HepG2 (cell line): ENCODE results near the gene FAM168A. TPM values are rescaled to one million over a fixed set of nuclear protein-coding genes. Genes with fewer than 3 reads are reported as not detected.

Source experiments
- EP300 ChIP-seq, 3 experiments: sonication (generic) in 1 of 3; formaldehyde crosslinking in 1 of 3; IDR thresholded peaks; 2 replicates each; pipeline versions ENCODE4 v1.5.1 to v1.6.1; 2011 to 2020; ENCODE audit warnings: low read depth in 2 of 3, low read length in 2 of 3, borderline replicate concordance in 1 of 3, improper control_type of control experiment in 1 of 3, mild to moderate bottlenecking in 1 of 3, missing genetic modification reagents in 1 of 3, moderate library complexity in 1 of 3
- MTF2 ChIP-seq: sonication (generic); formaldehyde crosslinking; IDR thresholded peaks from 2 replicates; pipeline ENCODE4 v1.5.0; 2020; ENCODE audit warnings: missing genetic modification reagents, borderline replicate concordance
- NR1H2 ChIP-seq: sonication (generic); formaldehyde crosslinking; IDR thresholded peaks from 2 replicates; pipeline ENCODE4 v1.8.1; 2022; ENCODE audit warnings: low read depth, missing genetic modification reagents, borderline replicate concordance
- PRPF4 ChIP-seq: fragments of 200-400 bp; formaldehyde crosslinking; IDR thresholded peaks from 2 replicates; pipeline ENCODE4 v1.6.1; 2016; ENCODE audit warnings: low read length, low read depth; ENCODE audit not compliant: poor library complexity, severe bottlenecking
- SCMH1 ChIP-seq: sonication (generic); formaldehyde crosslinking; IDR thresholded peaks from 2 replicates; pipeline ENCODE4 v1.9.0; 2021; ENCODE audit warnings: missing genetic modification reagents, mild to moderate bottlenecking, borderline replicate concordance
- ZNF343 ChIP-seq: sonication (generic); formaldehyde crosslinking; IDR thresholded peaks from 2 replicates; pipeline ENCODE4 v1.4.0; 2020; ENCODE audit warnings: mild to moderate bottlenecking, missing genetic modification reagents
- ZNF44 ChIP-seq: sonication (generic); formaldehyde crosslinking; IDR thresholded peaks from 2 replicates; pipeline ENCODE4 v1.5.1; 2020; ENCODE audit warnings: mild to moderate bottlenecking, missing genetic modification reagents
- ZNF713 ChIP-seq: sonication (generic); formaldehyde crosslinking; IDR thresholded peaks from 2 replicates; pipeline ENCODE4 v1.4.0; 2020; ENCODE audit warnings: mild to moderate bottlenecking, missing genetic modification reagents
- ZNF780A ChIP-seq: sonication (generic); formaldehyde crosslinking; IDR thresholded peaks from 2 replicates; pipeline ENCODE4 v1.8.0; 2022; ENCODE audit warnings: mild to moderate bottlenecking, missing genetic modification reagents, moderate library complexity
- polyA plus RNA-seq, 8 experiments: library from polyadenylated mRNA; depleted of rRNA in 3 of 8; stranded (reverse) in 7 of 8; unstranded in 1 of 8; fragments of >200 nt; fragmentation: Illumina TruSeq in 4 of 8; extraction: Trizol in 4 of 8; gene quantifications; 2 replicates each; pipeline versions ENCODE4 v1.2.1 to v1.2.3, GENCODE V29; 2011 to 2016; ENCODE audit warnings: low read depth in 4 of 8, missing spikeins in 1 of 8, mixed read lengths in 1 of 8; ENCODE audit not compliant: insufficient read depth in 1 of 8
- total RNA-seq, 5 experiments: library from RNA; depleted of rRNA; stranded (reverse); fragments of >200 nt; fragmentation: Illumina TruSeq; extraction: Trizol; gene quantifications; 2 replicates each; pipeline ENCODE4 v1.2.3, GENCODE V29; 2016; ENCODE audit warnings: low read depth in 1 of 5
- TF ChIP-seq, protein P1 (sequence below): sonication (generic); formaldehyde crosslinking; IDR thresholded peaks from 2 replicates; pipeline ENCODE4 v1.4.0; 2020; ENCODE audit warnings: missing genetic modification reagents
- TF ChIP-seq, protein P2 (sequence below): sonication (generic); formaldehyde crosslinking; IDR thresholded peaks from 2 replicates; pipeline ENCODE4 v1.8.0; 2022; ENCODE audit warnings: mild to moderate bottlenecking, missing genetic modification reagents, moderate library complexity
- TF ChIP-seq, protein P3 (sequence below): sonication (generic); IDR thresholded peaks from 2 replicates; pipeline ENCODE4 v1.6.1; 2016; ENCODE audit warnings: low read depth, borderline replicate concordance
- TF ChIP-seq, protein P4 (sequence below): sonication (generic); formaldehyde crosslinking; IDR thresholded peaks from 2 replicates; pipeline ENCODE4 v1.5.0; 2020; ENCODE audit warnings: mild to moderate bottlenecking, missing genetic modification reagents
- TF ChIP-seq, protein P5 (sequence below): sonication (generic); formaldehyde crosslinking; IDR thresholded peaks from 2 replicates; pipeline ENCODE4 v1.4.0; 2020; ENCODE audit warnings: missing genetic modification reagents
- TF ChIP-seq, protein P6 (sequence below): IDR thresholded peaks from 2 replicates; pipeline ENCODE4 v1.6.1; 2016; ENCODE audit warnings: missing biosample characterization, missing genetic modification reagents, low read depth

Gene FAM168A
- total and polyA plus RNA-seq, 2 of the 13 experiments (the other 11 are each of a cell fraction or from before 2014, with no cell fraction given): 13.9 to 15.8 TPM

DNA sequence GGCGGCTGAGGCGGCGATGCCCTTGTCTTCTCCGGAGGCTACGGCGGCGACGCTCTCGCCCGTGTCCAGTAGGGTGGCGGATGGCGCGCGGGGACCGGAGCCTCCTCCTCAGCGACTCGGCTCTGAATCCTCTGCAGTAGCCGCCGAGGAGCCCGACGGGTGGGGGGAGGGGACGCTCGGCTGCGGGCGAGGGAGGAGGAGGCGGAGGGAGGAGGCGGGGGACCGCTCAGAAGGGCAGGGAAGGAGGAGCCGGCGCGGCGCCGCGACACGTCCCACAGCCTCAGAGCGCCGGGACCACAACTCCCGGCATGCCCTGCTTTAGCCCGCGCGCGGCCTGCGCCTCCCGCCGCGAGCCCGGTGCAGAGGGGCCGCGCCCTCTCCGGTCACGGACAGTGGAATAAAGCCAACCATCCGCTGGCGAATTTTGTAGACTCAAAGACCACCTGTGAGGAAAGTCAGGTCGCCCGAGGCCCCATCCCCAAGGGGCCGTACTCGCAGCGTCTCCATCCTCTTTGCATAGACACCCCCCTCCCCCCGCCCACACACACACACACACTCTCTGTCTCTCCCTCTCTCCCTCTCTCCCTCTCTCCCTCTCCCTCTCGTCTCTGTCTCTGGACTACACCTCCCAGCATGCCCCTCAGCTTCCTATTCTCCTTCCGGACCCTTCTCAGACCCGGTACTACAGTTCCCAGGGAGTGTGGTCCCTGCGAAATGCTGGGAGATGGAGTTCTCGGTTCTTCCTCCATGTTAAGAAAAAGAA lies at the start of gene FAM168A (continued):
- TF ChIP-seq, protein P1, sequence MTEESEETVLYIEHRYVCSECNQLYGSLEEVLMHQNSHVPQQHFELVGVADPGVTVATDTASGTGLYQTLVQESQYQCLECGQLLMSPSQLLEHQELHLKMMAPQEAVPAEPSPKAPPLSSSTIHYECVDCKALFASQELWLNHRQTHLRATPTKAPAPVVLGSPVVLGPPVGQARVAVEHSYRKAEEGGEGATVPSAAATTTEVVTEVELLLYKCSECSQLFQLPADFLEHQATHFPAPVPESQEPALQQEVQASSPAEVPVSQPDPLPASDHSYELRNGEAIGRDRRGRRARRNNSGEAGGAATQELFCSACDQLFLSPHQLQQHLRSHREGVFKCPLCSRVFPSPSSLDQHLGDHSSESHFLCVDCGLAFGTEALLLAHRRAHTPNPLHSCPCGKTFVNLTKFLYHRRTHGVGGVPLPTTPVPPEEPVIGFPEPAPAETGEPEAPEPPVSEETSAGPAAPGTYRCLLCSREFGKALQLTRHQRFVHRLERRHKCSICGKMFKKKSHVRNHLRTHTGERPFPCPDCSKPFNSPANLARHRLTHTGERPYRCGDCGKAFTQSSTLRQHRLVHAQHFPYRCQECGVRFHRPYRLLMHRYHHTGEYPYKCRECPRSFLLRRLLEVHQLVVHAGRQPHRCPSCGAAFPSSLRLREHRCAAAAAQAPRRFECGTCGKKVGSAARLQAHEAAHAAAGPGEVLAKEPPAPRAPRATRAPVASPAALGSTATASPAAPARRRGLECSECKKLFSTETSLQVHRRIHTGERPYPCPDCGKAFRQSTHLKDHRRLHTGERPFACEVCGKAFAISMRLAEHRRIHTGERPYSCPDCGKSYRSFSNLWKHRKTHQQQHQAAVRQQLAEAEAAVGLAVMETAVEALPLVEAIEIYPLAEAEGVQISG (CRISPR knock-in tag): peak; percentile 92
- TF ChIP-seq, protein P2, sequence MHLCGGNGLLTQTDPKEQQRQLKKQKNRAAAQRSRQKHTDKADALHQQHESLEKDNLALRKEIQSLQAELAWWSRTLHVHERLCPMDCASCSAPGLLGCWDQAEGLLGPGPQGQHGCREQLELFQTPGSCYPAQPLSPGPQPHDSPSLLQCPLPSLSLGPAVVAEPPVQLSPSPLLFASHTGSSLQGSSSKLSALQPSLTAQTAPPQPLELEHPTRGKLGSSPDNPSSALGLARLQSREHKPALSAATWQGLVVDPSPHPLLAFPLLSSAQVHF: no peak
- TF ChIP-seq ZNF713 (CRISPR knock-in tag): no peak
- TF ChIP-seq, protein P3, sequence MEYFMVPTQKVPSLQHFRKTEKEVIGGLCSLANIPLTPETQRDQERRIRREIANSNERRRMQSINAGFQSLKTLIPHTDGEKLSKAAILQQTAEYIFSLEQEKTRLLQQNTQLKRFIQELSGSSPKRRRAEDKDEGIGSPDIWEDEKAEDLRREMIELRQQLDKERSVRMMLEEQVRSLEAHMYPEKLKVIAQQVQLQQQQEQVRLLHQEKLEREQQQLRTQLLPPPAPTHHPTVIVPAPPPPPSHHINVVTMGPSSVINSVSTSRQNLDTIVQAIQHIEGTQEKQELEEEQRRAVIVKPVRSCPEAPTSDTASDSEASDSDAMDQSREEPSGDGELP: no peak; the same call in 1 of the 2 replicates
- TF ChIP-seq NR1H2 (CRISPR knock-in tag): no peak
- TF ChIP-seq MTF2 (CRISPR knock-in tag): peak; percentile 66; the same call in 1 of the 2 replicates
- no peak for TF ChIP-seq PRPF4
- no peak for TF ChIP-seq SCMH1
- TF ChIP-seq ZNF780A (CRISPR knock-in tag): no peak
- TF ChIP-seq ZNF44 (CRISPR knock-in tag): no peak
- TF ChIP-seq, protein P4, sequence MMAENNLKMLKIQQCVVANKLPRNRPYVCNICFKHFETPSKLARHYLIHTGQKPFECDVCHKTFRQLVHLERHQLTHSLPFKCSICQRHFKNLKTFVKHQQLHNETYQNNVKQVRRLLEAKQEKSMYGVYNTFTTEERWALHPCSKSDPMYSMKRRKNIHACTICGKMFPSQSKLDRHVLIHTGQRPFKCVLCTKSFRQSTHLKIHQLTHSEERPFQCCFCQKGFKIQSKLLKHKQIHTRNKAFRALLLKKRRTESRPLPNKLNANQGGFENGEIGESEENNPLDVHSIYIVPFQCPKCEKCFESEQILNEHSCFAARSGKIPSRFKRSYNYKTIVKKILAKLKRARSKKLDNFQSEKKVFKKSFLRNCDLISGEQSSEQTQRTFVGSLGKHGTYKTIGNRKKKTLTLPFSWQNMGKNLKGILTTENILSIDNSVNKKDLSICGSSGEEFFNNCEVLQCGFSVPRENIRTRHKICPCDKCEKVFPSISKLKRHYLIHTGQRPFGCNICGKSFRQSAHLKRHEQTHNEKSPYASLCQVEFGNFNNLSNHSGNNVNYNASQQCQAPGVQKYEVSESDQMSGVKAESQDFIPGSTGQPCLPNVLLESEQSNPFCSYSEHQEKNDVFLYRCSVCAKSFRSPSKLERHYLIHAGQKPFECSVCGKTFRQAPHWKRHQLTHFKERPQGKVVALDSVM (CRISPR knock-in tag): 0 out of 2 replicates have a peak, but pooled peaks have one; percentile 44
- peak in 1 of 2 experiments; percentile 15; a peak in 1 of 4 replicates for TF ChIP-seq EP300 (IDR thresholded peaks at IDR 0.05; ENCODE audit: low read depth in 2 of 2, low read length in 2 of 2)
- no peak for TF ChIP-seq EP300 (CRISPR knock-in tag; IDR thresholded peaks at IDR 0.05; ENCODE audit: borderline replicate concordance)
- TF ChIP-seq, protein P5, sequence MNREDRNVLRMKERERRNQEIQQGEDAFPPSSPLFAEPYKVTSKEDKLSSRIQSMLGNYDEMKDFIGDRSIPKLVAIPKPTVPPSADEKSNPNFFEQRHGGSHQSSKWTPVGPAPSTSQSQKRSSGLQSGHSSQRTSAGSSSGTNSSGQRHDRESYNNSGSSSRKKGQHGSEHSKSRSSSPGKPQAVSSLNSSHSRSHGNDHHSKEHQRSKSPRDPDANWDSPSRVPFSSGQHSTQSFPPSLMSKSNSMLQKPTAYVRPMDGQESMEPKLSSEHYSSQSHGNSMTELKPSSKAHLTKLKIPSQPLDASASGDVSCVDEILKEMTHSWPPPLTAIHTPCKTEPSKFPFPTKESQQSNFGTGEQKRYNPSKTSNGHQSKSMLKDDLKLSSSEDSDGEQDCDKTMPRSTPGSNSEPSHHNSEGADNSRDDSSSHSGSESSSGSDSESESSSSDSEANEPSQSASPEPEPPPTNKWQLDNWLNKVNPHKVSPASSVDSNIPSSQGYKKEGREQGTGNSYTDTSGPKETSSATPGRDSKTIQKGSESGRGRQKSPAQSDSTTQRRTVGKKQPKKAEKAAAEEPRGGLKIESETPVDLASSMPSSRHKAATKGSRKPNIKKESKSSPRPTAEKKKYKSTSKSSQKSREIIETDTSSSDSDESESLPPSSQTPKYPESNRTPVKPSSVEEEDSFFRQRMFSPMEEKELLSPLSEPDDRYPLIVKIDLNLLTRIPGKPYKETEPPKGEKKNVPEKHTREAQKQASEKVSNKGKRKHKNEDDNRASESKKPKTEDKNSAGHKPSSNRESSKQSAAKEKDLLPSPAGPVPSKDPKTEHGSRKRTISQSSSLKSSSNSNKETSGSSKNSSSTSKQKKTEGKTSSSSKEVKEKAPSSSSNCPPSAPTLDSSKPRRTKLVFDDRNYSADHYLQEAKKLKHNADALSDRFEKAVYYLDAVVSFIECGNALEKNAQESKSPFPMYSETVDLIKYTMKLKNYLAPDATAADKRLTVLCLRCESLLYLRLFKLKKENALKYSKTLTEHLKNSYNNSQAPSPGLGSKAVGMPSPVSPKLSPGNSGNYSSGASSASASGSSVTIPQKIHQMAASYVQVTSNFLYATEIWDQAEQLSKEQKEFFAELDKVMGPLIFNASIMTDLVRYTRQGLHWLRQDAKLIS: no peak
- 0 out of 2 replicates have a peak, but pooled peaks have one; percentile 72 for TF ChIP-seq ZNF343
- TF ChIP-seq, protein P6, sequence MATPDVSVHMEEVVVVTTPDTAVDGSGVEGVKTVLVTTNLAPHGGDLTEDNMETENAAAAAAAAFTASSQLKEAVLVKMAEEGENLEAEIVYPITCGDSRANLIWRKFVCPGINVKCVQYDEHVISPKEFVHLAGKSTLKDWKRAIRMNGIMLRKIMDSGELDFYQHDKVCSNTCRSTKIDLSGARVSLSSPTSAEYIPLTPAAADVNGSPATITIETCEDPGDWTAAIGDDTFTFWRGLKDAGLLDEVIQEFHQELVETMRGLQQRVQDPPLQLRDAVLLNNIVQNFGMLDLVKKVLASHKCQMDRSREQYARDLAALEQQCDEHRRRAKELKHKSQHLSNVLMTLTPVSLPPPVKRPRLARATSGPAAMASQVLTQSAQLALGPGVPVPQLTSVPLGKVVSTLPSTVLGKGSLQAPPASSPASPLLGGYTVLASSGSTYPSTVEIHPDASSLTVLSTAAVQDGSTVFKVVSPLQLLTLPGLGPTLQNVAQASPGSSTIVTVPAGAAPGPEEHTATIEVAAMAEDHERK (CRISPR knock-in tag): peak; percentile 69
